ENCODE data around the gene TMEM175. TPM values are rescaled to one million over a fixed set of nuclear protein-coding genes. Genes with fewer than 3 reads are reported as not detected.

Gene TMEM175
- total RNA-seq, 2 experiments from 2014 or later = 13.9 to 15.8 TPM

DNA sequence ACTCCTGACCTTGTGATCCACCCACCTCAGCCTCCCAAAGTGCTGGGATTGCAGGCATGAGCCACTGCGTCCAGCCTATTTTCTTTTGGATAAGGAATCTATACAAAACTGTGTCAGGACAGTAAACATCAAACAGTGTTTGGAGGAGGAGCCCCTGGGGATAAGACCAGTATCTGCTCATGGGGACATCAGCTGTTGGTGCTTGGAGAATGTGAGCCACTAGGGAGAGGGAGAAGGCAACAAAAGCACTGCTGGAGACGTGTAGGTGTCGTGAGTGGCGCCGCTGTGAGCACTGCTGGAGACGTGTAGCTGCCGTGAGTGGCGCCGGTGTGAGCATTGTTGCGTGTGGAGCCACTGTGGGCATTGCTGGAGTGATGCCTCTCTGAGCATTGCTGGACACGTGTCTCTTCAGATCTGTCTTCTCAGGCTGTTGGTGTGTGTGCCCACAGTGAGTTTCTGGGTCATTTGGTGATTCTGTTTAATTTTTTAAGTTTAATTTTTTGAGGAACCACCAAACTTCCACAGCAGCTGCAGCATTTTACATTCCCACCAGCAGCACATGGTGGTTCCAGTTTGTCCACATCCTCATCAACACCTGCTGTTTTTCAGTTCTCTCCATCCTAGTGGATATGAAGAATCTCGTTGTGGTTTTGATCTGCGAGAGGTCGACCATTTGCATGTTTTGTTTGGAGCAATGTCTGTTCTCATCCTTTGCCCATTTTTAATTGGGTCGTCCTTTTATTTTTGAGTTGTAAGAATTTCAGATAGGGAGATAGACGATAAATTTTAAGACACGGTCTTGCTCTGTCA lies 22.2 kb downstream of the TMEM175 start:
- peaks cover 2% of the 10 kb centered on the region for H3K36me3 Mint-ChIP-seq (ENCODE audit: low read depth)
- intact Hi-C loops (cut with micrococcal nuclease) = no loop called here
- no peaks in the 10 kb centered on the region for H3K9me3 Mint-ChIP-seq
- no peak overlapping the region for H3K4me3 Mint-ChIP-seq
- no peaks in the 10 kb centered on the region for H3K27me3 Mint-ChIP-seq (ENCODE audit: low read depth)
- no peak overlapping the region for H3K27ac Mint-ChIP-seq
- H3K4me1 Mint-ChIP-seq (ENCODE audit: low read depth) = no peaks in the 10 kb centered on the region
- peak; percentile 2 for DNase-seq
- CTCF ChIA-PET = no interaction called here

DNA sequence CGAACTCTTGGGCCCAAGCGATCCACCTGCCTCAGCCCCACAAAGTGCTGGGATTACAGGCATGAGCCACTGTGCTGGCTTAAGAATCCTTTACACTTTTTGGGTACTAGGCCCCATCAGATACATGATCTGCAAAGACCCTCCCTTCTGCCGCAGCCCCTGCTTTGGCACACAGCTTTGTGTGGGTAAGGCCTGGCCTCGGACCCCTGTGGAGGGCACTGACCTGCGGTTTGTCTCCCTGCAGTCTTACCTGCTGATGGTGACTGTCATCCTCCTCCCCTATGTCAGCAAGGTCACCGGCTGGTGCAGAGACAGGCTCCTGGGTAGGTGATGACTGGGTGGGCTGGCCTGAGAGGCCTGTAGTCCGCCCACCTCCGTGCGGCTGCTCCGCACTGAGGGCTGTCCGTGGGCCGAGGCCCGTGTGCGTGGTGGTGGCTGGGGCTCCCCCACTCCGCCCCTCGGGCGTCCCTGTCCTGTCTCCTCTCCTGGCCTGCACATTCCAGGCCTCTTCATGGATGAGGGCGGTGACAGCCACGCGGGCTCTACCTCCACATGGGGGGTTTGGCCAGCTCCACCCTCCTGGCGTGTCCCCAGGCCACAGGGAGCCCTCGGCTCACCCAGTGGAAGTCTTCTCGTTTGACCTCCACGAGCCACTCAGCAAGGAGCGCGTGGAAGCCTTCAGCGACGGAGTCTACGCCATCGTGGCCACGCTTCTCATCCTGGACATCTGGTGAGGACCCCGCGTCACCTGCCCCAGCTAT lies 23.1 kb downstream of the TMEM175 start:
- peaks cover 2% of the 10 kb centered on the region for H3K36me3 Mint-ChIP-seq (ENCODE audit: low read depth)
- no peaks in the 10 kb centered on the region for H3K4me1 Mint-ChIP-seq (ENCODE audit: low read depth)
- no peaks in the 10 kb centered on the region for H3K27me3 Mint-ChIP-seq (ENCODE audit: low read depth)
- H3K9me3 Mint-ChIP-seq = no peaks in the 10 kb centered on the region
- intact Hi-C loops (cut with micrococcal nuclease) = no loop called here
- H3K27ac Mint-ChIP-seq = no peak overlapping the region
- CTCF ChIA-PET = no interaction called here
- H3K4me3 Mint-ChIP-seq = no peak overlapping the region
- DNase-seq = peak; percentile 3

DNA sequence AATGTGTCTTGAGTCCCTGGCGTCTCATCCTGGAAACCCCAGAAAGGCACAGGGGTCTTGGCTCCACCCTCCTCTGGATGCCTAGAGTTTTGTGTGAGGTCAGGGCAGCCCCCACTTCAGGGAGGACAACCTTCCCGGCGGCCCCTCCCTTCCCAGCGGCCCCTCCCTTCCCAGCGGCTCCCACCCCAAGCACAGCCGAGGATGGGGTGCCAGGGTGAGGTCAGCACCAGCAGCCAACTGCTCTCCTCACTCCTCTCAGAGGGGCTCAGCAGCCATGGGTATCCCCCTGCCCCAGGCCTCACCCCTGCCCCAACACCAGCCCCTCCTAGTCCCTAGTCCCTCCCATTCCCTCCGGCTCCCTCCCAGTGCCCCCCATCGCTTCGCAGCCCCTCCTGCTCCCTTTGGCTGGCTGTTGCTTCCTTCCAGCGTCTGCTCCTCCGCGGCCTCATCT lies 23.7 kb downstream of the TMEM175 start:
- no peak overlapping the region for H3K27ac Mint-ChIP-seq

DNA sequence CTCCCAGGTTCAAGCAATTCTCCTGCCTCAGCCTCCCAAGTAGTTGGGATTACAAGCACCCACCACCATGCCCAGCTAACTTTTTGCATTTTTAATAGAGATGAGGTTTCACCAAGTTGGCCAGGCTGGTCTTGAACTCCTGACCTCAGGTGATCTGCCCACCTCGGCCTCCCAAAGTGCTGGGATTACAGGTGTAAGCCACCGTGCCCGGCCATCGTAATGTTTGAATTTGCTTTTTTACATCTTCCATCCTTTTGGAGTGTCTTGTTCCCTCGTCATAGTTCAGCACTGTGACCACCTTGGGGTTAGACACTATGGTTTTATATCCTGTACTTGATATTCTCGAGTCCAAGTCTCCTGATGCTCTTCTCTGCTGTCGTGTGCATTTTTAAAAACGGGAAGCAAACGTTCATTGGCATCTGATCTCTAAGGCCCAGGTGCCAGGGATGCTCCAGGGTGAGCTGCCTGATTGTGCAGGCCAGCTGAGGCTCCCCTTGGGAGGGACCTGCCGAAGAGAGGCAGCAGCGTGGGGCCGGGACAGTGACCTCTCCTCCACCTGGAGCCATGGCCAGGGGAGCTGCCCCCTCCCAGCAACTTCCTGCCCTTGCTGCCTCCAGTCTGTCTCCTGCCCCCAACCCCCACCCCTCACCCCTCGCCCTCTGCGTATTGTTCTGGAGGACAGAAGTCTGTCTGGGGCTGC lies 24.4 kb downstream of the TMEM175 start:
- CTCF ChIA-PET = no interaction called here
- H3K27me3 Mint-ChIP-seq (ENCODE audit: low read depth) = no peaks in the 10 kb centered on the region
- no peaks in the 10 kb centered on the region for H3K9me3 Mint-ChIP-seq
- no peak overlapping the region for H3K27ac Mint-ChIP-seq
- no peak for DNase-seq
- H3K4me3 Mint-ChIP-seq = no peak overlapping the region
- no peaks in the 10 kb centered on the region for H3K4me1 Mint-ChIP-seq (ENCODE audit: low read depth)
- intact Hi-C loops (cut with micrococcal nuclease) = no loop called here
- peaks cover 2% of the 10 kb centered on the region for H3K36me3 Mint-ChIP-seq (ENCODE audit: low read depth)

More for the DNA sequence above, 23.7 kb downstream of the TMEM175 start:
- Mint-ChIP-seq H3K27me3 (ENCODE audit: low read depth) (no peaks in the 10 kb centered on the region), H3K36me3 (ENCODE audit: low read depth) (peaks cover 2% of the 10 kb centered on the region), H3K9me3 (no peaks in the 10 kb centered on the region), H3K4me1 (ENCODE audit: low read depth) (no peaks in the 10 kb centered on the region), H3K4me3 (no peak overlapping the region)
- intact Hi-C loops (cut with micrococcal nuclease) = no loop called here
- CTCF ChIA-PET = no interaction called here
- DNase-seq = peak; percentile 3

DNA sequence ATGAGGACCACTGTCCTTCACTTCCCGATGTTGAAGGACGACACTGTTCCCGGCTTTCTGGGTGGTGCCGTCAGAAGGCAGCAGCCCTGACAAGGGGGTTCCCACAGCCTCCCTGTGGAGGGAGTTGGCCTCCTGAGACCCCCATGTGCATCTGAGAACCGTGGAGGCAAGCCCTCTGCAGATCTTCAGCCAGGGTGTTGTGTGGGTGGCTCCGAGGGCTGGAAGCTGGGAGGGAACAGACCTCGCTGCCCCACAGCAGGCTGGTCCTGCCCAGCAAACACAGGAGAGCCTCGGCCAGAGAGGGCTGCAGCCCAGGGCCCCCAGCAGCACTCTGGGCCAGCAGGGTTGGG lies 24.9 kb downstream of the TMEM175 start:
- Mint-ChIP-seq H3K27me3 (ENCODE audit: low read depth) (no peaks in the 10 kb centered on the region), H3K4me1 (ENCODE audit: low read depth) (no peaks in the 10 kb centered on the region), H3K36me3 (ENCODE audit: low read depth) (peaks cover 2% of the 10 kb centered on the region), H3K27ac (no peak overlapping the region), H3K9me3 (no peaks in the 10 kb centered on the region), H3K4me3 (no peak overlapping the region)
- intact Hi-C loops (cut with micrococcal nuclease) = no loop called here
- CTCF ChIA-PET = no interaction called here
- no peak for DNase-seq

DNA sequence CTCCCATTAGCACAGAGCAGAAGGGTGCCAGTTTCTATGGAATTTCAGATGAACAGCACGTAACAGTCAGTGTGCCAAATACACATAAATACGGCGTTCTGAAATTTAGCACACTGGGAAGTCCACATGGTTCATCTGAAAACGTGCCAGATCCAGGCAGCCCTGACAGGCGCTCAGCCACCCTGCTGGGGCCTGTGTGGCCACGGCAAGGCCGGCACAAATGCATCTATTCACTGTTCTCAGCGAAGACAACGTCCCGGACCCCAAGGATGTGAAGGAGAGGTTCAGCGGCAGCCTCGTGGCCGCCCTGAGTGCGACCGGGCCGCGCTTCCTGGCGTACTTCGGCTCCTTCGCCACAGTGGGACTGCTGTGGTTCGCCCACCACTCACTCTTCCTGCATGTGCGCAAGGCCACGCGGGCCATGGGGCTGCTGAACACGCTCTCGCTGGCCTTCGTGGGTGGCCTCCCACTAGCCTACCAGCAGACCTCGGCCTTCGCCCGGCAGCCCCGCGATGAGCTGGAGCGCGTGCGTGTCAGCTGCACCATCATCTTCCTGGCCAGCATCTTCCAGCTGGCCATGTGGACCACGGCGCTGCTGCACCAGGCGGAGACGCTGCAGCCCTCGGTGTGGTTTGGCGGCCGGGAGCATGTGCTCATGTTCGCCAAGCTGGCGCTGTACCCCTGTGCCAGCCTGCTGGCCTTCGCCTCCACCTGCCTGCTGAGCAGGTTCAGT lies 25.5 kb downstream of the TMEM175 start:
- Mint-ChIP-seq H3K4me3 (no peak overlapping the region), H3K4me1 (ENCODE audit: low read depth) (no peaks in the 10 kb centered on the region), H3K27me3 (ENCODE audit: low read depth) (no peaks in the 10 kb centered on the region), H3K36me3 (ENCODE audit: low read depth) (peaks cover 2% of the 10 kb centered on the region), H3K27ac (no peak overlapping the region), H3K9me3 (no peaks in the 10 kb centered on the region)
- no peak for DNase-seq
- intact Hi-C loops (cut with micrococcal nuclease) = no loop called here
- CTCF ChIA-PET = no interaction called here

DNA sequence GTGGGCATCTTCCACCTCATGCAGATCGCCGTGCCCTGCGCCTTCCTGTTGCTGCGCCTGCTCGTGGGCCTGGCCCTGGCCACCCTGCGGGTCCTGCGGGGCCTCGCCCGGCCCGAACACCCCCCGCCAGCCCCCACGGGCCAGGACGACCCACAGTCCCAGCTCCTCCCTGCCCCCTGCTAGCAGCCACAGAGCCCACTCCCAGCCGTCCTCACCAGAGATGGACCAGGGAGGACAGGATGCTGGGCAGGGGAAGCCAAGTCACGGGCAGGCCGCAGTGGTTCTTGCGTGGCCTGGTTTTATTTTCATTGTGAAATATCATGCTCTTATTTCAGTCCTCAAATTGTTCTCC lies 26.0 kb downstream of the TMEM175 start:
- no peaks in the 10 kb centered on the region for H3K27me3 Mint-ChIP-seq (ENCODE audit: low read depth)
- no peak overlapping the region for H3K4me3 Mint-ChIP-seq
- no peaks in the 10 kb centered on the region for H3K4me1 Mint-ChIP-seq (ENCODE audit: low read depth)
- DNase-seq = peak; percentile 1
- H3K9me3 Mint-ChIP-seq = no peaks in the 10 kb centered on the region
- peaks cover 2% of the 10 kb centered on the region for H3K36me3 Mint-ChIP-seq (ENCODE audit: low read depth)
- H3K27ac Mint-ChIP-seq = no peak overlapping the region
- intact Hi-C loops (cut with micrococcal nuclease) = no loop called here
- CTCF ChIA-PET = no interaction called here

DNA sequence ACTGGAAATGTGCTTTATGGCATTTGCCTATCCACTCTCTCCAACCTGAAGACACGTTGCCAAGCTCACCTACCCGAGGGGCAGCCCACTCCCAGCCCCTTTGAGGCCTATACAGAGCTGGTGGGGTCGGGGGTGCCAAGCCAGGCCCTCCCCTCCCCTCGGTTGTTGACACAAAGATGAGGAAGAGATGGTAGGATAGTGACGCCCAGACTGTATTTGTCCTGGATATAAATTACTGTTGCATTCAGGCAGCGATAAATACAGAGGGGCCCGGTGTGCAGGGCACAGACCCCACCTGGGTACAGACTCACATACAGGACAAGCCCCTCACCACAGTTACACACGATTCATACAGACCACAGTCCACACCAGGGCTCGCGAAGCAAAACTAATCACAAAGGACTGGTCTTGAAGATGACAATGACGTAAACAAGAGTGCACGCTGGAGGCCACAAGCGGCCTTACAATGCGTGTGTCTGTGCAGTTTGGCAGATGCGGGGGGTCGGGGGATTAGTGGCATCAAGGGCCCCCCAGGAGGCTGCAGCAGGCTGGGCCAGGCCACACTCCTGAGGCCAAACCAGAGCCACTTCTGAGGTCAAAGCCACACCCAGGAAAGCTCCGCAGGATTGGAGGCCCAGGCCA lies 26.6 kb downstream of the TMEM175 start:
- peaks cover 2% of the 10 kb centered on the region for H3K36me3 Mint-ChIP-seq (ENCODE audit: low read depth)
- H3K4me1 Mint-ChIP-seq (ENCODE audit: low read depth) = no peaks in the 10 kb centered on the region
- intact Hi-C loops (cut with micrococcal nuclease) = no loop called here
- no peak overlapping the region for H3K4me3 Mint-ChIP-seq
- DNase-seq = peak; percentile 1
- CTCF ChIA-PET = interaction anchor here (0.5 kb wide), 1 partner anchor 96 kb away, joined by 4 read pairs; no protein-coding TSS in a partner anchor
- H3K9me3 Mint-ChIP-seq = no peaks in the 10 kb centered on the region
- H3K27me3 Mint-ChIP-seq (ENCODE audit: low read depth) = no peaks in the 10 kb centered on the region
- H3K27ac Mint-ChIP-seq = no peak overlapping the region

DNA sequence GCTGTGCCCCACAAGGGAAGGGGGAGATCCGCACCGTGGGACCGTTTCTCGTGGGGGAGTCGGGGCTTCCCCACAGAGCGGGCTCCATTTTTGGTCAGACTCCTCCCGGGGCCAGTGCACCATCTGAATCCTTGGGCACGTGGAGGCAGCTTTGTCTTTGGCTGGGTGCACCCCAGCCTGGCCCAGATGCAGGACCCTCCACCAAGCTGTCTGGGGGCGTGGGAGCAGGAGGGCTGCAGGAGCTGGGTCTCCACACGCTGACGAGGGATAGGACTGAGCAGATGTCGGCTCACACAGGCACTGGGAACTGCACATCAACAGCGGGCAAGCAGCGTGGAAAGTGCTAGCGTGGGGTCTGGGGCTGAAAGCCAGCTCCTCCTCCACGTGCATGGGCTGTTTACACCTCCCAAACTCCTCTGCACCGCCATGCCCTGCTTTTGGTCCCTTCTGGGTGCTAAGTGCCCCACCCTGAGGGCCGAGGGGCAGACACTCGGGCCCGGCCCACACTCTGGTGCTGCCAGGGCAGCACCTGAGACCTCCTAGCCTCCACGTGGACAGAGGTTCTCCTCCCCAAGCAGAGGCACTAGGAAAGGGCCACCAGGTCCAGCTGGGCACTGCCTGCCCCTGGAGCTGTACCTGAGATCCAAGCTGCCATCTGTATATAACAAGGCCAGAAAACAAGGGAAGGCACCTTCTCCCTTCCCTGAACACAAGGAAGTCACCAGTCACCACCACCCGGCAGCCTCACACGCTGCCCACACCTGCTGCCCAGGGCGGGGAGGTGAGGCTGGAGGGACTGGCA lies 27.3 kb downstream of the TMEM175 start:
- Mint-ChIP-seq H3K4me1 (ENCODE audit: low read depth) (no peaks in the 10 kb centered on the region), H3K27me3 (ENCODE audit: low read depth) (no peaks in the 10 kb centered on the region), H3K27ac (no peak overlapping the region), H3K4me3 (no peak overlapping the region), H3K36me3 (ENCODE audit: low read depth) (peaks cover 2% of the 10 kb centered on the region), H3K9me3 (no peaks in the 10 kb centered on the region)
- intact Hi-C loops (cut with micrococcal nuclease) = no loop called here
- DNase-seq = peak; percentile 3
- CTCF ChIA-PET = interaction anchor here (0.5 kb wide), 1 partner anchor 95 kb away, joined by 4 read pairs; no protein-coding TSS in a partner anchor

DNA sequence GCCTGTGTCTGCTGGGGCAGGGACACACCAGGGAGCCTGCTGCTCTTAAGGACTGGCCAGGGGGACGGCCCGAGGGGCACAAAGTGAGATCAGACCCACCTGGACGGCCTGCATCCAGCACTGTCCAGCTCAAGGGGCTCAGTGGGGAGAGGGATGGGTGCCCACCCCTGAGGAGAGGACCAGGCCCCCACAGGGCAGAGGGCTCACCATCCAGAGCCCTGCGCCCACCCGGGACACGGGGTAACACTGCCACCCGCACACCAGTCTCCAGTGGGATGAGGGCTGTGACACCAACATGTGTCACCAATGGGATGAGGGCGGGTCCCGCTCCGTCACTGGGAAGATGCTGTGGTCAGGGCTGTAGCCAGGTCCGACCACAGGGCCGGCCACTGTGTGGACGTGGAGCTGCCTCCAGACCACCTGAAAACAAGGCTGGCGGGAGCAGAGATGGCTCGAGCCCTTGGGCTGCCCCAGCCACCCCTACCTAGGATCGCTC lies 27.9 kb downstream of the TMEM175 start:
- no peaks in the 10 kb centered on the region for H3K9me3 Mint-ChIP-seq
- intact Hi-C loops (cut with micrococcal nuclease) = no loop called here
- CTCF ChIA-PET = no interaction called here
- peaks cover 2% of the 10 kb centered on the region for H3K36me3 Mint-ChIP-seq (ENCODE audit: low read depth)
- no peaks in the 10 kb centered on the region for H3K4me1 Mint-ChIP-seq (ENCODE audit: low read depth)
- no peak for DNase-seq
- no peak overlapping the region for H3K4me3 Mint-ChIP-seq
- no peak overlapping the region for H3K27ac Mint-ChIP-seq
- H3K27me3 Mint-ChIP-seq (ENCODE audit: low read depth) = no peaks in the 10 kb centered on the region

DNA sequence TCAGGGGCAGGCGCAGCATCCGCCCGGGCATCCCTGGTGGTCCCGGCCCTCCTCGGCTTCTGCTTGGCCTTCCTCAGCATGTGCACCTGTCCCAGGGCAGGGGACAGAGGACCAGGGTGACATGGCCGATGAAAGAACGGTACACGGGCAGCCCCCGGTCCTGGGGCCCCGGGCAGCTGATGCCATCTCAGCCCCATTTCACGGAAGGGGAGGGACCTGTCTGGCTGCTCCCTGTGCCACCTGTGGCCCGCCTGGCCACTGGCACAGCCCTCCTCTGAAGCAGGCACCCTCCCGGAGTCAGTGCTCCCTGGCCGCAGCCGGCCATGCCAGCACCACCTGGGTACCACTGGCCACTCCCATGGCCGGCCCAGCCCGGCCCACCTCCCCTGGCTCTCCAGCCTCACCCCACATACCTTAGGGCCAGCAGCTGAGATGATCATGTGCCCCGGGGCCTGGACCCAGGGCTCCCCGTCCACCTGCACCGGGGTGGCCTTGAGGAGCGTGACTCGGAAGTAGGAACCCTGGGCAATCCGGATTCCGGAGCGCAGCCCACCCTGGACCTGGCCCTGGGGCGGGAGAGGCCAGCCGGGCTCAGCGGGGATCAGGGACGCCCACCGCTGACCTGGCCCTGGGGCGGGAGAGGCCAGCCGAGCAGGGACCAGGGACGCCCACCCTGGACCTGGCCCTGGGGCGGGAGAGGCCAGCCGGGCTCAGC lies 28.5 kb downstream of the TMEM175 start:
- Mint-ChIP-seq H3K27me3 (ENCODE audit: low read depth) (no peaks in the 10 kb centered on the region), H3K9me3 (no peaks in the 10 kb centered on the region), H3K4me3 (no peak overlapping the region), H3K36me3 (ENCODE audit: low read depth) (peaks cover 2% of the 10 kb centered on the region), H3K4me1 (ENCODE audit: low read depth) (no peaks in the 10 kb centered on the region), H3K27ac (no peak overlapping the region)
- intact Hi-C loops (cut with micrococcal nuclease) = no loop called here
- no peak for DNase-seq
- CTCF ChIA-PET = no interaction called here
